UCSD-AML1 (cell line): Measurements from ENCODE around the gene MAPK8IP3.
A peak's percentile ranks its signal among the peaks of the same experiment; 100 is the strongest.

Experiments
- DNase-seq: peaks from one replicate; lab custom pipeline; 2025; ENCODE audit not compliant: unreplicated experiment; lab: John Stamatoyannopoulos, UW

The MAPK8IP3 gene

GRCh38 chr16:1758923-1759322 lies 52.9 kb downstream of the MAPK8IP3 start:
- no peak for DNase-seq

DNA sequence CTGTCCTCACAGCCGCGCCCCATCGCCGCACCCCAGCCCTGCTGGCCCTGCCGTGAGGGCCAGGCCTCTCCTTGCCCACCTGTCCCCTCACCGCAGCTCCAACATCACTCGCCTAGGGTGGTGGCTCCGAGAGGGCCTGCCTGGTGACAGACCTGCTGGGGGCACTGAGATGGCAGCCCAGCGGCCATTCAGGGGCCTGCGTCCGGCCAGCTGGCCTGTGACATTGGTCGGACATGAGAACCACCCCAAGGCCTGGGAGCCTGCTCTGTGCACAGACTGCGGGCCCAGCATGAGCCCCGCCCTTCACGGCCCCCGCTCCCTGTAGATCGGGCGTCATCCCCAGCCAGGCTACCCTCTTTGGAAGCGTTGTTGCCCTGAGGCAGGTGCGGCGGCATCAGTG lies 53.5 kb downstream of the MAPK8IP3 start:
- no peak for DNase-seq

GRCh38 chr16:1760911-1761310 lies 54.9 kb downstream of the MAPK8IP3 start:
- DNase-seq: no peak

GRCh38 chr16:1761751-1762150 lies 55.8 kb downstream of the MAPK8IP3 start:
- no peak for DNase-seq

GRCh38 chr16:1762196-1762878 lies 56.3 kb downstream of the MAPK8IP3 start:
- no peak for DNase-seq

DNA sequence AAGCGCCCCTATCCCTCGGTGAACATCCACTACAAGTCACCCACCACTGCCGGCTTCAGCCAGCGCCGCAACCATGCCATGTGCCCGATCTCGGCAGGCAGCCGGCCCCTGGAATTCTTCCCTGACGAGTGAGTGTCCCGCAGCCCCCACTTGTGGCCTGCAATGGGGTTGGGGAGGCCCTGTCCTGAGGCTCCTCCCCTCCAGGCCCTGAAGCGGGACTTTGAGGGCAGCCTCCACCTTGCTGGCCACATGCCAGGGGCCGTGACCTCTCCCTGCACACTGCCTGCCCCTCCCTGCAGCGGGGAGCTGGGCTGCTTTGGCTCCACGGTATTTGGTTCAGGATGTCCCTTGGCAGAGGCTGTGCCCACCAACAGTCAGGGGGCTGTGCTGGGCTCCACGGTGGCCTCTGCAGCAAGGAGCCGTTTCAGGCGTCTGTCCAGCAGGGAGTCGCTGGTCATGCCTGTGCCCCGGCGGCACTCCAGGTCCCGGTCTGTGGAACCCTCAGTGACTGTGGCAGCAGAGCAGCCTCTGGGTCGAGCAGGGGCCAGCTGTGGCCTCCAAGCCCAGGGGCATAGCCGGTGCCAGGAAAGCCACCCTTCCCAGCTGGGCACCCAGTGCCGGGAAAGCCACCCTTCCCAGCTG lies 57.0 kb downstream of the MAPK8IP3 start:
- no peak for DNase-seq

GRCh38 chr16:1763521-1764511 lies 57.8 kb downstream of the MAPK8IP3 start:
- no peak for DNase-seq

- no peak for DNase-seq
These were observed 59.0 kb downstream of the MAPK8IP3 start for GRCh38 chr16:1764971-1765370.

- DNase-seq: no peak
These were observed 59.8 kb downstream of the MAPK8IP3 start for GRCh38 chr16:1765826-1766225.

- DNase-seq: no peak
These were observed 60.2 kb downstream of the MAPK8IP3 start for GRCh38 chr16:1766231-1766630.

- no peak for DNase-seq
These were observed 60.7 kb downstream of the MAPK8IP3 start for GRCh38 chr16:1766701-1767100.

GRCh38 chr16:1767116-1767994 lies 61.4 kb downstream of the MAPK8IP3 start:
- no peak for DNase-seq

GRCh38 chr16:1768061-1768766 lies 62.2 kb downstream of the MAPK8IP3 start:
- no peak for DNase-seq

GRCh38 chr16:1768767-1769401 lies 62.9 kb downstream of the MAPK8IP3 start:
- no peak for DNase-seq

- DNase-seq: no peak
These were observed 63.7 kb downstream of the MAPK8IP3 start for GRCh38 chr16:1769402-1770300.

GRCh38 chr16:1770328-1771187 lies 64.6 kb downstream of the MAPK8IP3 start:
- DNase-seq: no peak

DNA sequence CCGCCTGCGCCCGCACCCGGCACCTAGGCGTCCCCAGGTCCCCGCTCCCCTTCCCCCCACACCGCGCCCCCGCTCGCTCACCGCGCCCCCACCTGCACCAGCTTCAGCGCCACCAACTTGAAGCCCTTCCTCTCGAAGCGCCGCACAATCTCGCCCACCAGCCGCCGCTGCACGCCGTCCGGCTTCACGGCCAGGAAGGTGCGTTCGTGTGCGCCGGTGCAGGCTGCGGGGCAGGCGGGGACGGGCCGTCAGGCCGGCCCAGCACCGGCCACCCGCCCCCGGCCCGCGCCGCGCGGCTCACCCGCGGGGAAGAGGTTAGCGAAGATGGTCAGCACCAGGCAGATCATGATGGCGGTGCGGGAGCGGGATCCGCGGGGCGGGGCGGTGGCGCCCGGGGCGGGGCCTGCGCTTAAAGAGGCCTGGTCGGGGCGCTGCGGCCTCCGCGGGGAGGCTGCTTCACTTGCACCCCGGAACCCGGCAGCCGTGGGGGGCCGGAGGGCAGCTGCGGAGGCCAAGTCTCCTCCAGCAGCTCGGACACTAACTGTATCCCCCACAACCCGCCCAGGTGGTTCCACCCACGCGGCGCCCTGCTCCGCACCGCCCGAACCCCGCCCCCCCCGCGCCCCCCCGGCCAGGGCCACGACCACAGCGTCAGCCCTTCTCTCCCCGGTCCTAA lies 65.3 kb downstream of the MAPK8IP3 start, which contains the start of gene NME3:
Gene NME3 (minus strand): TSS at position 356 of the 676 bp plus-strand sequence. CDS start 9 bp downstream, at position 347.
- DNase-seq: peak; percentile 37
